ENCODE results near the gene CLN5.
A peak's percentile ranks its signal among the peaks of the same experiment; 100 is the strongest.
"Not testable (repeated sequence)": the region's sequence is repeated elsewhere in the genome, so short reads cannot be mapped to it uniquely, and the experiment has no call there.

Gene CLN5

DNA sequence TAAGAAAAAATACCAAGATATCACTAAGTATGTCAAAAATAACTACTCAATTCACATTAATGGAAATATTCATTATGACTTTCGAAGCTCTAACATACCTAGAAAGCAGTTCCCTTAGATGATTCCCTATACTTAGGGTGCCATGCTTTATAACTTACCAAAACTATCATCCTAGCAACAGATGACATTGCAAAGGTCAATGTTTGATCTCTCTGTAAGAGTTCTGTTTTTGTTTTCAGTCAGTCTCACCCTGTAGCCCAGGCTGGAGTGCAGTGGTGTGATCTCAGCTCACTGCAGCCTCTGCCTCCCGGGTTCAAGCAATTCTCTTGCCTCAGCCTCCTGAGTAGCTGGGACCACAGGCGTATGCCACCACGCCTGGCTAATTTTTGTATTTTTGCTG is 16.5 kb downstream of the CLN5 start:
- not testable (repeated sequence) for H3K27me3 ChIP-seq (ENCODE audit: control insufficient read depth, insufficient read depth, low read length); H3K9ac ChIP-seq (ENCODE audit: low read length); H3K4me3 ChIP-seq (ENCODE audit: low read length); H3K27ac ChIP-seq (ENCODE audit: low read depth, low read length); H3K4me1 ChIP-seq (ENCODE audit: control insufficient read depth, insufficient read depth, low read length)
- H3K36me3 ChIP-seq (ENCODE audit: control insufficient read depth, insufficient read depth, low read length): peaks cover 18% of the 10 kb centered on the region

DNA sequence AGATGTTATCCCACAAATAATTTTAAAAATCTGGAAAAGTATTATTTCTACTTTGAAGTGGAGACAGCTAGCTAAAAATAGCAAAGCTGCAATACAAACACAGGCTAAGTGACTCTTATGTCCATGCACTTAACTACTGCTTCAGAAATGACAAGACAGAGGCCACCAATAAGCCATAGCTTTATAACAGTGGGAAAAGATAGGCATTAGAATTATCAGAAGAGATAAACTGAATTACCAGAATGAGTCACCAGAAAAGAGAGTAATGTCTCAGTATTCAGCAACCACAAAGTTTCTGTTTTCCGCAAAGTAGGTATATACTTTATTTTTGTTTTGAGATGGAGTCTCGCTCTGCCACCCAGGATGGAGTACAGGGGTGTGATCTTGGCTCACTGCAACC is 17.1 kb downstream of the CLN5 start:
- Histone ChIP-seq H3K4me3 (ENCODE audit: low read length) (no peak overlapping the region), H3K27me3 (ENCODE audit: control insufficient read depth, insufficient read depth, low read length) (no peaks in the 10 kb centered on the region), H3K4me1 (ENCODE audit: control insufficient read depth, insufficient read depth, low read length) (peaks cover 6% of the 10 kb centered on the region), H3K27ac (ENCODE audit: low read depth, low read length) (no peak overlapping the region), H3K36me3 (ENCODE audit: control insufficient read depth, insufficient read depth, low read length) (peaks cover 23% of the 10 kb centered on the region), H3K9ac (ENCODE audit: low read length) (no peak overlapping the region)

DNA sequence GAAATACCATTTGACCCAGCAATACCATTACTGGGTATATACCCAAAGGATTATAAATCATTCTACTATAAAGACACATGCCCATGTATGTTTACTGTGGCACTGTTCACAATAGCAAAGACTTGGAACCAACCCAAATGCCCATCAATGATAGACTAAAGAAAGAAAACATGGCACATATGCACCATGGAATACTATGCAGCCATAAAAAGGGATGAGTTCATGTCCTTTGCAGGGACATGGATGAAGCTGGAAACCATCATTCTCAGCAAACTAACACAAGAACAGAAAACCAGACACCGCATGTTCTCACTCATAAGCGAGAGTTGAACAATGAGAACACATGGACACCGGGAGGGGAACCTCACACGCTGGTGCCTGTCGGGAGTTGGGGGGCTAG is 17.8 kb downstream of the CLN5 start:
- peaks cover 30% of the 10 kb centered on the region for H3K36me3 ChIP-seq (ENCODE audit: control insufficient read depth, insufficient read depth, low read length)
- H3K27me3 ChIP-seq (ENCODE audit: control insufficient read depth, insufficient read depth, low read length); H3K4me3 ChIP-seq (ENCODE audit: low read length); H3K27ac ChIP-seq (ENCODE audit: low read depth, low read length); H3K9ac ChIP-seq (ENCODE audit: low read length); H3K4me1 ChIP-seq (ENCODE audit: control insufficient read depth, insufficient read depth, low read length): not testable (repeated sequence)

DNA sequence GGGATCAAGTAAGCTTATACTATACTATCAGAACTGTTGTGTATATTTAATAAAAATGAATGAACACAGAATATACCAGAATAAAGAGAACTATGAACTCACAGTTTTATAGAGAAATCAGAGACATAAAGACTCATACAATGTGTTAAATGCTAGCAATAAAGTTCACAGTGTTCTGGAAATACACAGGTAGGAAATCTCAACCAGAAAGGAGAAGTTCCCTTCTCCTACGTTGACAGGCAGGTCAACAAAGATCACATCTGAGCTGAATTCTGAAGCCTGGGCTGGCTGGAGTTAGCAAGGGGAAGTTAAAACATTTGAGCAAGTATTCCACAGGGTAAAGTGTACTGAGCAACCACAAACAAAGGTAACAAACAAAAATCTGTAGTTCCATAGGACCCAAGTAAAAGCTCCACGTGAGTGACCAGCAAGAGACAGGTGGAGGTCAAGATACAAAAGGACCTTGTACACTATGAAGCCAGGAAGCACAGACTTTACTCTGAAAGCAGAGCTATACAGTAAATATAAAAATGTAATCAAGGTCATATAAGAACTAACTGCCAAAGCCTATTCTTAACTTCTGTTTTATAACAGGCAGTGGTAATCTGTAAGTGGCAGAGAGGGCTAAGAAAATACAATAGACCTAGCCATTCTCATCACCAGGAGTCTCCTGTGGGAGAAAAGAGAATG is 22.1 kb downstream of the CLN5 start:
- peaks cover 1% of the 10 kb centered on the region for H3K4me1 ChIP-seq (ENCODE audit: control insufficient read depth, insufficient read depth, low read length)
- no peaks in the 10 kb centered on the region for H3K27me3 ChIP-seq (ENCODE audit: control insufficient read depth, insufficient read depth, low read length)
- H3K36me3 ChIP-seq (ENCODE audit: control insufficient read depth, insufficient read depth, low read length): peaks cover 29% of the 10 kb centered on the region
- H3K9ac ChIP-seq (ENCODE audit: low read length): no peak overlapping the region
- no peak overlapping the region for H3K27ac ChIP-seq (ENCODE audit: low read depth, low read length)
- no peak overlapping the region for H3K4me3 ChIP-seq (ENCODE audit: low read length)

DNA sequence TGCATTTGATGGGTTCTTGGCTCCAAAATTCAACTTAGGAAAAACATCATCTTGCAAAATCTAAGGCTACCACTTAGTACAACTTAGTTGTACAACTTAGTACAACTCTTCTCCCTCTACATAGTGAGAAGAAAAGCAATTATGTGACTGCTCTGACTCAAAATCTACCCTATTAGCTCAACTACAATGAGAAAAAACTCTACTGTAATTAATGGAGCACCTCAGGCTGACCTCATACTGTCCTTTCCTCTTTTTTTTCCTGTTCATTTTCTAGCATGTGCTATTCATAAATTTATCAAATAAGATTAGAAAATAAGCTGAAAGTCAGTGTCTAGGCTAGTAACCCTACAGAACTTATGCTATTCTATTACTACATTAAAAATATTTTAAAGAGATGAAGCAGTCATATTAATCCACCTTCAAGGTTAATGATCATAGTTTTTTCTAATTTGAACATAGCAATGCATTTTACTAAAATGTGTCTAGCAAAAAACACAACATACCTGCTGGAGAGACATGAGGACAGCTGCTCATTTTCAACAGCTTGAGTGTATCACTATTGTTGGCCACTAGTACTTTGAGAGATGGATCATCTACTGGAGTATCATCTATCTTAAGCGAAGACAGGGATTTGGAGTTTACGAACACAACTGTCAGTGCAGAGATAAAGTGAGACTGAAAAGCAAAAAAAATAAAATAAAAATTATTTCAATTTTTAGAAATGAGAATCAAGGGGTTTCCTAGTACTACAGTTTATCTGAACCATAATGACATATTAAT is 23.2 kb downstream of the CLN5 start:
- no peak overlapping the region for H3K9ac ChIP-seq (ENCODE audit: low read length)
- peaks cover 29% of the 10 kb centered on the region for H3K36me3 ChIP-seq (ENCODE audit: control insufficient read depth, insufficient read depth, low read length)
- no peaks in the 10 kb centered on the region for H3K4me1 ChIP-seq (ENCODE audit: control insufficient read depth, insufficient read depth, low read length)
- H3K4me3 ChIP-seq (ENCODE audit: low read length): no peak overlapping the region
- no peaks in the 10 kb centered on the region for H3K27me3 ChIP-seq (ENCODE audit: control insufficient read depth, insufficient read depth, low read length)
- H3K27ac ChIP-seq (ENCODE audit: low read depth, low read length): no peak overlapping the region

DNA sequence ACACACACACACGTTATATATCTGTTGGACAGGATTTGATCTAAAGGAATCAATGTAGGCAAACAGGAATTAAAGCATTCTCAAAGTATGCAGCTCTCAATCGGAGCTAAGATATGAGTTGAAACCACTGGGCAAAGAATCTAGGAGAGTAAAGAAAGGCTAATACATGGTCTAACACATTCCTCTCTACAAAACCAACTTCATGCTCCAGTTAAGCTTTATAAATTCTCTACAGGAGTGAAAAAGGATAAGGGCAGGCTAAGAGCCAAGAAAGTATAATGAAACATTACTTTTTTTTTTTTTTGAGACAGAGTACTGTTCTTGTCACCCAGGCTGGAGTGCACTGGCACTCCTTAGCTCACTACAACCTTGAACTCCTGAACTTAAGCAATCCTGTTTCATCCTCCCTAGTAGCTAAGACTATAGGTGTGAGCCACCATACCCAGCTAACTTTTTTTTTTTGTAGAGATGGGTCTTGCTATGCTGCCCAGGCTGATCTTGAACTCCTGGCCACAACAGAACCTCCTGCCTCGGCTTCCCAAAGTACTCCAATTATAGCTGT is 24.5 kb downstream of the CLN5 start:
- Histone ChIP-seq H3K27ac (ENCODE audit: low read depth, low read length) (no peak overlapping the region), H3K36me3 (ENCODE audit: control insufficient read depth, insufficient read depth, low read length) (peaks cover 22% of the 10 kb centered on the region), H3K4me1 (ENCODE audit: control insufficient read depth, insufficient read depth, low read length) (peaks cover 1% of the 10 kb centered on the region), H3K9ac (ENCODE audit: low read length) (no peak overlapping the region), H3K27me3 (ENCODE audit: control insufficient read depth, insufficient read depth, low read length) (no peaks in the 10 kb centered on the region), H3K4me3 (ENCODE audit: low read length) (no peak overlapping the region)

DNA sequence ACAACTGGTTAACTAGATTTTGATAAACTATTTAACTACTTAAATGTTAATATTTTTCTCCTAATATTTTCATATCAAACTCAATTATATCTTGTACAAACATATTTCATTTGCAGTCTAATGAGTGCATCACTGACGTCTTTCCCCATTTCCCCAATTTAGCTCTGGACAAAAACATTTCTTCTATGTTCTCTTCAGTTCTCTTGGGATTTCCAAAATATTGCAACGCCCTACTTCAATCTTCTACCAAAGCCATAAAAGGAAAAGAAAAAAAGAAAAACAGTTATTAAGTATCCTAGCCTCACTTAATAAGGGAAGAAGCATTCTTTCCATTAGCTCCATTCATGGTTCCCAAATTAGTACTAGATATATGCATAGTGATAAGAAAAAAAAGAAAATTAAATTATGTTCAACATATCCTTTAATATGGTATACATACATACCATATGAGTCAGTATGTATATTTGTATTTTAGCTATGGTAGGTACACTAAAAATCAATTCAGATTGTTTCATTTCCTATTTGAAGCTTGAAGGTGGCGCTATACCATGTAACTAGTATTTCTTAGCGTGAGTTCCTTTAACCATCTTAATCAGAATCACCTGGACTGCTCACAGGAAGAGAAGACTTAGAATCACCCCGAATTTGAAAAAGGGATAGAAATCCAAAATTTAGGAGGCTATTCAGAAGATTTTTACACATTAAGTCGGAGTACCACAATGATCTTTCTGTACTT is 25.2 kb downstream of the CLN5 start:
- Histone ChIP-seq H3K36me3 (ENCODE audit: control insufficient read depth, insufficient read depth, low read length) (peaks cover 22% of the 10 kb centered on the region), H3K9ac (ENCODE audit: low read length) (no peak overlapping the region), H3K27ac (ENCODE audit: low read depth, low read length) (no peak overlapping the region), H3K4me3 (ENCODE audit: low read length) (no peak overlapping the region), H3K4me1 (ENCODE audit: control insufficient read depth, insufficient read depth, low read length) (peaks cover 4% of the 10 kb centered on the region), H3K27me3 (ENCODE audit: control insufficient read depth, insufficient read depth, low read length) (no peaks in the 10 kb centered on the region)

DNA sequence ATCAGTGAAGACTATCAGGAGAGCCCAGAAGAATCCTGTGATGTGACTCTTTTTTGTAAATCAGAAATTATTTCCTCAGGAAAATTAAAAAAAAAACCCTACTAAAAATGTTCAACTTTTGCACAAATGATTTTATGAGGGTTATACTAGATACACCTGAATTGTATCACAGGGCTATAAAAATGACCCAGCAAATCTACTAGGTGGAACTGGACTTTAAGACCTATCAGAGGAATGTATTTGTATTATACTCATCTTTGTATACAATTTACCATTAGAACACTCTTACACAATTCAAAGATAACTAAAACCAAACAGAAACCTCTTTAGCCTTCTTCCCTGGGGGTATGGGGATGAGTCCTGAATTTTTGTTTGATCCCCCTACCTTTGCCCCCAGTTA is 27.9 kb downstream of the CLN5 start:
- H3K4me3 ChIP-seq (ENCODE audit: low read length): no peak overlapping the region
- H3K36me3 ChIP-seq (ENCODE audit: control insufficient read depth, insufficient read depth, low read length): peaks cover 5% of the 10 kb centered on the region
- peaks cover 15% of the 10 kb centered on the region for H3K4me1 ChIP-seq (ENCODE audit: control insufficient read depth, insufficient read depth, low read length)
- no peak overlapping the region for H3K27ac ChIP-seq (ENCODE audit: low read depth, low read length)
- H3K27me3 ChIP-seq (ENCODE audit: control insufficient read depth, insufficient read depth, low read length): no peaks in the 10 kb centered on the region
- H3K9ac ChIP-seq (ENCODE audit: low read length): no peak overlapping the region

DNA sequence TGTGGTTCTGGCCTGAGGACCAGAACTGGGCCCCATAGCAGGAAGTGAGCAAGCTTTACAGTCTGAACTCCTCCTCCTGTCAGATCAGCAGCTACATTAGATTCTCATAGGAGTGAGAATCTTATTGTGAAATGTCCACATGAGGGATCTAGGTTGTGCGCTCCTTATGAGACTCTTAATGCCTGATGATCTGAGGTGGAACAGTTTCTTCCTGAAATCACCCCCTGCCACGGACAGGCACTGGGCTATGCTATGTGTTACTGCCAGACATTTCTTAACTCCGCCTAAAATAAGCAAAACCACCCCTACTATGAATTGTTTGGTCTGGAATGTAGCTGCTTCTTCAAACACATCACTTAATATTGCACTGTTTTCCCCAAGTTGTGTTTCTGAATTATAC is 30.5 kb downstream of the CLN5 start:
- no peaks in the 10 kb centered on the region for H3K36me3 ChIP-seq (ENCODE audit: control insufficient read depth, insufficient read depth, low read length)
- no peak overlapping the region for H3K9ac ChIP-seq (ENCODE audit: low read length)
- no peaks in the 10 kb centered on the region for H3K27me3 ChIP-seq (ENCODE audit: control insufficient read depth, insufficient read depth, low read length)
- no peak overlapping the region for H3K4me3 ChIP-seq (ENCODE audit: low read length)
- no peak overlapping the region for H3K27ac ChIP-seq (ENCODE audit: low read depth, low read length)
- peaks cover 15% of the 10 kb centered on the region for H3K4me1 ChIP-seq (ENCODE audit: control insufficient read depth, insufficient read depth, low read length)

DNA sequence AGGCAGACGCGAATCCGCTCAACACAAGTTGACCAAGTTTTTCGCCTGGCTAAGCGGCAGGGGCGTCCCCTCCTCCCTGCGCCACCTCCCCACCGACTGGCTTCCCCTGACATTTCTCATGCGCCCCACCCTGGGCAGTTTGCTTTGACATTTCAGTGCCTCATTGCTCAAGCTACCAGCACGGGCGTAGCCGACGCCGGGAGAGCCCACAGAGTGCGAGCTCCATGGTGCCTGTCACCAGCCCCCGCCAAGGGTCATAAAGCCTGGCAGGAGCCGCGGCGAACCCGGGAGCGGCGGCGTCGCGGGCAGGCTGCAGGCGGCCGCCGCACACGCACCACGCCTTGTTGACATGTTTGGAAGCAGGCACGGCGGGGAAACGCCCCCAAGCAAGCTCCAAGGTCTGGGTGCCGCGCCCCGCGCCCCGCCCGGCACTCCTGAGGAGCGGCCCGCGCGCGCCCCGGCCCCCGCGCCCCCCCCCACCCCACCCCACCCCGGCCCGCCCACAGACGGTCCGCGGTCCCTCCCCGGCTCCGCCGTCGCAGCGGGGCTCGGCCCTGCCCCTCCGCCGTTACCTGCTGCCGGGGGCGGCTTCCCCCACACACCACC is 34.5 kb downstream of the CLN5 start:
- Histone ChIP-seq H3K27me3 (ENCODE audit: control insufficient read depth, insufficient read depth, low read length) (no peaks in the 10 kb centered on the region), H3K4me3 (ENCODE audit: low read length) (peak overlapping the region; percentile 93), H3K27ac (ENCODE audit: low read depth, low read length) (peak overlapping the region; percentile 95), H3K9ac (ENCODE audit: low read length) (peak overlapping the region; percentile 74), H3K36me3 (ENCODE audit: control insufficient read depth, insufficient read depth, low read length) (no peaks in the 10 kb centered on the region), H3K4me1 (ENCODE audit: control insufficient read depth, insufficient read depth, low read length) (peaks cover 18% of the 10 kb centered on the region)

DNA sequence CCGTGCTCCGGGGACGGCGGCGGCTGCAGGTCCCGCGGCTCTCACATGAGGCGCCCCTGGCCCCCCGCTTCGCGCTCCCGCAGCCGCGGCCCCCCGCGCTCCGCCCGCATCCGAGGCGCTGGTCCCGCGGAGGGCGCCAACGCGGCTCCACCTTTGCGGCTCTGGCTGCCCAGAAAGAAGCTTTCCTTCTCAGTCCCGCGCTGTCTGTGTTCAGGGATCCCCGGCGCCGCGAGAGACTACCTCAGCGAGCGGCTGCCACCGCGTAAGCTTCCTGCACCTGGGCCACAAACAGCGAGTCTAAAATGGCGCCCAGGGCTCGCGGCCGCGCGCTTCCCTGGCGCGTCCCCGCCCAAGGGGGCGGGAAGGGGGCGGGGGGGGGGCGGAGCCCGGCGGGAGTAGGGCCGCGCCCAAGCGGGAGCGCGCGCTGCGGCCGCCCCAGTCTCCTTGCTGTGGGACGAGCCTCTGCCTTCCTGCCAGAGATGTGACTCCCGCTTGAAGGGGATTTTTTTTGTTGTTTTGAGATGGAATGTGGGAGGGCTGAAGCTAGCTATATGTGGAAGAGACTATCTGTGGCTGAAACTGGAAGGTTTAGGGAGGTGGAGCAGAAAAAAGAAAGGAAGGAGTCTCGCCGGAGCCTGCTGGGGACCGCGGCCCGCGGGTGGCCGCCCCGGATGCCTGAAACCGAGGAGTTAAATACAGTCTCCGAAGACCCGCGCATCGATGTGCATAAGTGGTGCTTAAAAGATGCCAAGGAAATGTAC is 35.2 kb downstream of the CLN5 start, which contains the start of gene FBXL3:
TSS of gene FBXL3 (minus strand) at position 299 of the 761 bp plus-strand sequence. CDS start 5,299 bp downstream, outside the sequence.
- no peaks in the 10 kb centered on the region for H3K27me3 ChIP-seq (ENCODE audit: control insufficient read depth, insufficient read depth, low read length)
- H3K9ac ChIP-seq (ENCODE audit: low read length): peak within 1 kb of the TSS; percentile 74
- H3K4me1 ChIP-seq (ENCODE audit: control insufficient read depth, insufficient read depth, low read length): peaks cover 16% of the 10 kb centered on the region
- no peaks in the 10 kb centered on the region for H3K36me3 ChIP-seq (ENCODE audit: control insufficient read depth, insufficient read depth, low read length)
- H3K27ac ChIP-seq (ENCODE audit: low read depth, low read length): peak within 1 kb of the TSS; percentile 95
- peak within 1 kb of the TSS; percentile 93 for H3K4me3 ChIP-seq (ENCODE audit: low read length)

All from rectal smooth muscle tissue (tissue), 1 donor.